ENCODE data around the gene PARD3. TPM values are rescaled to one million over a fixed set of nuclear protein-coding genes. Genes with fewer than 3 reads are reported as not detected.

The PARD3 gene
- total RNA-seq, 1 experiment from 2014 or later, result 46.3 TPM

- intact Hi-C loops (cut with micrococcal nuclease), result no loop called here
- no TSS peak for BruUV-seq (replicated peaks)
- DNase-seq (ENCODE audit: low read depth, low spot score) (no peak), ATAC-seq (no peak)
- Histone ChIP-seq H4K20me1 (ENCODE audit: insufficient read depth) (no peaks in the 10 kb centered on the region), H3K9me2 (ENCODE audit: insufficient read depth) (no peaks in the 10 kb centered on the region; the same call in 1 of the 2 replicates), H3K4me3 (replicated peaks in 1 of 2; ENCODE audit: low read depth in 1 of 2, low read length in 2 of 2) (no peak overlapping the region), H3K27ac (ENCODE audit: low read depth, low read length) (no peak overlapping the region), H3K79me2 (ENCODE audit: insufficient read depth, low read length) (no peaks in the 10 kb centered on the region), H3K27me3 (ENCODE audit: insufficient read depth, low read length) (no peaks in the 10 kb centered on the region), H3K4me1 (ENCODE audit: control insufficient read depth in 1 of 2, insufficient read depth in 2 of 2, low read length in 2 of 2) (no peaks in the 10 kb centered on the region), H2AFZ (ENCODE audit: low read depth, low read length, poor library complexity, severe bottlenecking) (no peak overlapping the region), H3K4me2 (ENCODE audit: low read length) (no peak overlapping the region), H3K36me3 (ENCODE audit: control insufficient read depth in 1 of 2, insufficient read depth in 2 of 2, low read length in 2 of 2) (no peaks in the 10 kb centered on the region), H3K9me3 (ENCODE audit: control insufficient read depth in 1 of 2, insufficient read depth in 1 of 2, low read depth in 1 of 2, low read length in 2 of 2) (no peaks in the 10 kb centered on the region), H3K9ac (ENCODE audit: low read length) (no peak overlapping the region)
- ChIA-PET POLR2A (no interaction called here), CTCF (no interaction called here), RAD21 (ENCODE audit: low non-redundant PET in 1 of 2, low total read pairs in 2 of 2, uncharacterized antibody in 2 of 2, unreplicated experiment in 2 of 2) (no interaction called here)
- no peak for TF ChIP-seq EGR1 (IDR thresholded peaks at IDR 0.05; ENCODE audit: low read depth)
- TF ChIP-seq RAD21 (IDR thresholded peaks at IDR 0.05; ENCODE audit: low read depth), result no peak
- TF ChIP-seq TCF7L2 (IDR thresholded peaks at IDR 0.05; ENCODE audit: borderline replicate concordance, extremely low read depth, insufficient read depth, insufficient read length), result no peak
- no peak for TF ChIP-seq ZFX (IDR thresholded peaks at IDR 0.05)
- no peak for TF ChIP-seq EZH2 (IDR thresholded peaks at IDR 0.05)
- TF ChIP-seq ZBTB33 (IDR thresholded peaks at IDR 0.05; ENCODE audit: extremely low read depth, insufficient replicate concordance, low read length), result no peak
- TF ChIP-seq EZH2phosphoT487 (IDR thresholded peaks at IDR 0.05; ENCODE audit: borderline replicate concordance), result no peak
- no peak for TF ChIP-seq JUND (IDR thresholded peaks at IDR 0.05)
- TF ChIP-seq ATF3 (IDR thresholded peaks at IDR 0.05), result no peak
- no peak for TF ChIP-seq YY1 (IDR thresholded peaks at IDR 0.05; ENCODE audit: extremely low read depth, insufficient replicate concordance, low read depth, low read length)
- no peak for TF ChIP-seq ZNF274 (IDR thresholded peaks at IDR 0.05; ENCODE audit: low read depth, low read length)
- TF ChIP-seq SIN3A (IDR thresholded peaks at IDR 0.05; ENCODE audit: low read depth), result no peak
- no peak for TF ChIP-seq REST (IDR thresholded peaks at IDR 0.05; ENCODE audit: low read depth)
- no peak for TF ChIP-seq FOSL1 (IDR thresholded peaks at IDR 0.05; ENCODE audit: low read depth)
- TF ChIP-seq POLR2AphosphoS5 (IDR thresholded peaks at IDR 0.05; ENCODE audit: low read depth, low read length), result no peak
- TF ChIP-seq SRF (IDR thresholded peaks at IDR 0.05; ENCODE audit: low read depth), result no peak
- no peak for TF ChIP-seq MAX (IDR thresholded peaks at IDR 0.05)
- TF ChIP-seq ELF1 (IDR thresholded peaks at IDR 0.05; ENCODE audit: borderline replicate concordance, low read depth), result no peak
- TF ChIP-seq CBX3 (IDR thresholded peaks at IDR 0.05; ENCODE audit: low read depth), result no peak
These were observed 275.4 kb downstream of the PARD3 start for GRCh38 chr10:34539533-34540315.

Measured in HCT116 (cell line).